Measurements from ENCODE around the gene PRKCQ.

The PRKCQ gene

DNA sequence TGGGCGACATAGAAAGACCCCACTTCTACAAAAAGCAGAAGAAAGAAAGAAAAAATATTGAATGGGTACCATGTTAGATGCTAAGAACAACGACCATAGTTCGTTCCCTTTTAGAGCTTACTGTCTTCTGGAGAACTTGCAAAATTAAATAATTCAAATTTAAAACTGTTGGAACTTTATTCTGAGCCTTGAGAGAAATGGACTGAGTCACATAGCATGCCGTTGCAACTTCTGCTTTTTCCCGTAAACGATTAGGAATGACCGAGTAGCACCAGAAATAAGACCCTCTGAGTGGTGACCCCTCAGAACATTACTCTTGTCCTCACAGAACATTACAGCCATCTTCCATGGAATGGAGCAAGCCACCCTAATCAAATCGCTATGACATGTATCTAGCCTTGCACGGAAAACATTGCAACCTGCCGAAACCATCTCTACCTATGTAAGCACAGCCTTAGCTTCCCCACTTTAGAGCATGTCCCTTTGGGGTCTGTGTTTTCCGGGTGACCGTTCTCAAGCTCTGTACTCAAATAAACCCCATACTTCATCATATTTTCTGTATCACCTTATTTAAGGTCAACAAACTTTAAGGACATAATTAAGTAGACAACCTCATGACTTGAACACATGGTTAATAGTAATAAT, 179.1 kb downstream of the PRKCQ start:
- Mint-ChIP-seq H3K4me3 (no peak overlapping the region), H3K27ac (no peak overlapping the region), H3K4me1 (peaks cover 26% of the 10 kb centered on the region), H3K27me3 (peaks cover 33% of the 10 kb centered on the region), H3K9me3 (no peaks in the 10 kb centered on the region)
- DNase-seq (no peak), ATAC-seq (no peak)

DNA sequence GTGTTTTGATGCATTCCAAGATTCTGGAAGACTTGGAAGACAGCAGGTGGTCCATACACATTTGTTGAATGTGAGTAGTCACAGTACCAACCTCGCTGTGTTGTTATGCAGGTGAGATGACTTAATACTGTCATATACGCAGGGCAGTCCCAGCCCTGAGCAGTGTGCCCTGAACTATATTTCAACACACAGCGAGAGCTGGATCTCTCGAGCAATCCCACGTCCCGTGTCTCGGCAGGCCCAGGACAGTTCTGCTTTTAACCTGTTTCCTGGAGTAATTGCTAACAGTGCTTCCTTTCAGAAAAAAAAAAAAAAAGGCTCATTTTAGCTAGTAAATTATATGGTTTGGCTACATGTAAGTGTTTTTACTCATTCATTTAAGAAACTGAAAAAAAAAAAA, 179.7 kb downstream of the PRKCQ start:
- H3K9me3 Mint-ChIP-seq, result no peaks in the 10 kb centered on the region
- no peak overlapping the region for H3K4me3 Mint-ChIP-seq
- H3K27ac Mint-ChIP-seq, result no peak overlapping the region
- peaks cover 29% of the 10 kb centered on the region for H3K27me3 Mint-ChIP-seq
- DNase-seq (no peak), ATAC-seq (no peak)
- H3K4me1 Mint-ChIP-seq, result peaks cover 26% of the 10 kb centered on the region

DNA sequence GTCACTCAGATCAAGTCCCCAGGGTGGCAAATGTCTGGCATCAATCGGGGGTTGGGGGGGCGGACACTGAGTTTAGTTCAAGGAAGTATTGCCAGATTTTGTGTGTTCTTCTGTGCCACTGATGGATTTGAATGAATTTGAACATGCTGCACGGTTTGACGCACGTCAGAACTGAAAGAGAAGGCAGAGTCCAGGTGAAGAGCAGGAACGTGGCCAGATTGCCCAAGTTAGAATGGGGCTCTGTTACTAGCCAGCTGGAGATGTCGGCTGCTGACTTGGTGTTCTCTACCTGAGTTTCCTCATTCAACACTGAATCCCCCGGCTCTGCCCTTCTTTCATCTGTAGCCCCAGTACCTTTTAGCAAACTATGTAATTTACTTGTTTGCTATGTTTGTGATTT, 180.2 kb downstream of the PRKCQ start:
- Mint-ChIP-seq H3K4me1 (peaks cover 26% of the 10 kb centered on the region), H3K4me3 (no peak overlapping the region), H3K9me3 (no peaks in the 10 kb centered on the region), H3K27me3 (peaks cover 25% of the 10 kb centered on the region), H3K27ac (peak overlapping the region in 1 of 2 donors; percentile 35)
- ATAC-seq (no peak), DNase-seq (no peak)

DNA sequence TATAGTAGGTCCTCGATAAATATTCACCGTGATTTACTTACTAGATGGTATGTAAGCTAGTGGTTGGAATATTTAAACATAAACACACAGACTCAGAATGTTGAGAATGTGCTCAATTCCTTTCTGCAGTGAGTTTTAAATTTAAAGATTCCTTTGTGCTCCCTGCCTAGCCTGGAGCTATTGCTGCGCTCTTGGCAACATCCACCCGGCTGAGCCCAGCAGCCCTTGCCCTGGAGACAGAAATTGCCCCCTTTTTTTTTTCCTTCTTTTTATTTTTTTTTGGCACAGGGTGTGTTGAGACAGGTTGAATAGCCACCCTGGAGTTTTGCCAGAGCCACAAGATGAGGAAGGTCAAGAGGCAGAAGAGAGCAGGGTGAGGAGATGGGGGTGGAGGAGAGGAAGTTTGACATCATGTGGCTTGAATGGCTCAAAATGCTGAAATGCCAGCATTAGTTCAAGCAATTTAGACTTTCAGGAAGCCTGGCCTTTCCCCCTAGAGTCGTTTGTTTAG, 180.8 kb downstream of the PRKCQ start:
- DNase-seq (no peak), ATAC-seq (no peak)
- peaks cover 19% of the 10 kb centered on the region for H3K27me3 Mint-ChIP-seq
- peak overlapping the region; percentile 35 to 55 for H3K27ac Mint-ChIP-seq
- H3K4me1 Mint-ChIP-seq, result peaks cover 26% of the 10 kb centered on the region
- H3K4me3 Mint-ChIP-seq, result peak overlapping the region in 1 of 2 donors; percentile 5
- no peaks in the 10 kb centered on the region for H3K9me3 Mint-ChIP-seq

DNA sequence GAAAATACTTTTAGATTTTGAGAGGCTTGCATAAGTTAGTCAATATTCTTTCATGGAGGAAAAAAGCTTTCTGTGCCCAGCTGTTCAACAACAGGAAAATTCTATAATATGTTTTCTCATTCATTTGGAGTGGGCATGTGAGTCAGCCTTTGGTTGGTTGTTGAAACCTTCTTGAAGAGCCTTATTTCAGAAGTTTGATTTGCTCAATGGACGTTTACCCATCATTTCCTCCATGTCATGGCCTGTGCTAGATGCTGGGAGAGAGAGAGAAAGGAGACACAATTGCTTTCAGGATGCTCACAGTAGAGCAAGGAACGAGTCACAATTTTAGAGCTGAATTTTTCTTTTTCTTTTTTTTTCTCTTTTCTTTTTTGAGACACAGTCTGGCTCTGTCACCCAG, 181.7 kb downstream of the PRKCQ start:
- peaks cover 16% of the 10 kb centered on the region for H3K27me3 Mint-ChIP-seq
- no peak overlapping the region for H3K27ac Mint-ChIP-seq
- no peaks in the 10 kb centered on the region for H3K9me3 Mint-ChIP-seq
- H3K4me3 Mint-ChIP-seq, result no peak overlapping the region
- peaks cover 26% of the 10 kb centered on the region for H3K4me1 Mint-ChIP-seq
- DNase-seq (no peak), ATAC-seq (no peak)

DNA sequence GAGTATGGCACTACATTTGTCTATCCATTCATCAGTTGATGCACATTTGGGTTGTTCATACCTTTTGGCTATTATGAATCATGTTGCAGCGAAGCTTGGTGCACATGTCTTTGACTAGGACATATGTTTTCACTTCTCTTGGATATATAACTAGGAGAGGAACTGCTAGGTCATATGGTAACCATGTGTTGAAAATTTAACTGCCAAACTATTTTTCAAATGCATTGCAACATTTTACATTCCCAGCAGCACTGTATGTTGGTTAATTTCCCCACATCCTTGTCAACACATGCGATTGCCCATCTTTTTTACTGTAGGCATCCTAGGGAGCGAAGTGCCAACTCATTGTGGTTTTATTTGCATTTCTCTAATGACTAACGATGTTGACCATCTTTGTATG, 183.4 kb downstream of the PRKCQ start:
- Mint-ChIP-seq H3K9me3 (peaks cover 0 to 1% of the 10 kb centered on the region in 2 donors), H3K4me3 (no peak overlapping the region), H3K27ac (no peak overlapping the region), H3K27me3 (peaks cover 1% of the 10 kb centered on the region), H3K4me1 (peaks cover 19% of the 10 kb centered on the region)
- DNase-seq, result no peak
- no peak for ATAC-seq

DNA sequence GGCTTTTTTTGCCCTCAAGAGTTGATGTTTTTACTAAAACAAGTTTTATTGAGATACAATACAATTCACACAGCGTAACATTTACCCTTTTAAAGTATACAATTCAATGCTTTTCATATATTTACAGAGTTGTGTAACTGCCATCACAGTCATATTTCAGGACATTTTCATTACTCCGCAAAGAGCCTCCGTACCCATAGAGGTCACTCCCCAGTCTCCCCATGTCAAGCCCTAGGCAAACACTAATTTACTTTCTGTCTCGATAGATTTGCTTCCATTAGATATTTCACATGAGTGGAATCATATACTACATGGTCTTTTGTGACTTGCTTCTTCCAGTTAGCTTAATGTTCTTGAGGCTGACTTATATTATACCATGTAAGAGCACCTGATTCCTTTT, 183.8 kb downstream of the PRKCQ start:
- no peak for ATAC-seq

DNA sequence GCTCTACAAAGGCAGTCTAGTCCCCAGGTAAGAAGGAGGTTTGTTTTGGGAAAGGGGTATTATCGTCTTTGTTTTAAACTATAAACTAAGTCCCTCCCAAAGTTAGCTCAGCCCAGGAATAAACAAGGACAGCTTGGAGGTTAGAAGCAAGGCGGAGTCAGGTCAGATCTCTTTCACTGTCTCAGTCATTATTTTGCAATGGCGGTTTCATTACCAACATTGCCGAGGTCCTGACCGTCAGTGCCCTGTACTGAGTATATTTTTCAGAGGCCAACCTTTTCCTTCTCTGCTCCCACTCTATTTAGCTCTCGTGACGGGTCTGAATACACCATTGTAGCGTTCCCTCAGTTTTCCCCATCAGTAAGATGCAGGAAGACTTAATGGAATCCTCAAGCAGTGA, 184.5 kb downstream of the PRKCQ start:
- H3K4me3 Mint-ChIP-seq, result no peak overlapping the region
- DNase-seq (no peak), ATAC-seq (no peak)
- no peaks in the 10 kb centered on the region for H3K27me3 Mint-ChIP-seq
- H3K4me1 Mint-ChIP-seq, result peaks cover 12% of the 10 kb centered on the region
- no peak overlapping the region for H3K27ac Mint-ChIP-seq
- H3K9me3 Mint-ChIP-seq, result peaks cover 10 to 12% of the 10 kb centered on the region in 2 donors

More for the DNA sequence above, 183.8 kb downstream of the PRKCQ start:
- H3K27ac Mint-ChIP-seq, result no peak overlapping the region
- H3K4me3 Mint-ChIP-seq, result no peak overlapping the region
- H3K27me3 Mint-ChIP-seq, result no peaks in the 10 kb centered on the region
- peaks cover 14% of the 10 kb centered on the region for H3K4me1 Mint-ChIP-seq
- peaks cover 4 to 5% of the 10 kb centered on the region in 2 donors for H3K9me3 Mint-ChIP-seq
- no peak for DNase-seq

DNA sequence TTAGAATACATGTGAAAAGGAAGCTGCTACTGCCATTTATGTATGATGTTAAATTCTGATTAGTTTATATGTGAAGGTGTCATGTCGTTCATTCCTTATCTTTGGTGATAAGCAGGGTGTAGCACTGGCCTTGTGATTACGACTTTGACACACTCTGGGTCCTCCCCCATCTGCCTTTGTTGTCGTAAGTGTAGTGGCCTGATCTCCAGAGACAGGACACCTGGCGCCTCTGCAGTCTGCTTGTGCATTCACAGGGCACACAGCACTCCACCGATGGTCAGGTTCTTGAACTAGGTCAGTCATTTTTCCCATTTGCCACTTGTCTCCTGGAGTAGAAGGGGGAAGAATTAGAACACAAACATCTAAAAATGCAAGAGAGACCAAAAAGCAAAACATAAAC, 186.0 kb downstream of the PRKCQ start:
- no peak overlapping the region for H3K27ac Mint-ChIP-seq
- ATAC-seq, result no peak
- H3K4me3 Mint-ChIP-seq, result no peak overlapping the region
- no peak for DNase-seq
- peaks cover 9% of the 10 kb centered on the region for H3K4me1 Mint-ChIP-seq
- H3K27me3 Mint-ChIP-seq, result no peaks in the 10 kb centered on the region
- peaks cover 25 to 27% of the 10 kb centered on the region in 2 donors for H3K9me3 Mint-ChIP-seq

DNA sequence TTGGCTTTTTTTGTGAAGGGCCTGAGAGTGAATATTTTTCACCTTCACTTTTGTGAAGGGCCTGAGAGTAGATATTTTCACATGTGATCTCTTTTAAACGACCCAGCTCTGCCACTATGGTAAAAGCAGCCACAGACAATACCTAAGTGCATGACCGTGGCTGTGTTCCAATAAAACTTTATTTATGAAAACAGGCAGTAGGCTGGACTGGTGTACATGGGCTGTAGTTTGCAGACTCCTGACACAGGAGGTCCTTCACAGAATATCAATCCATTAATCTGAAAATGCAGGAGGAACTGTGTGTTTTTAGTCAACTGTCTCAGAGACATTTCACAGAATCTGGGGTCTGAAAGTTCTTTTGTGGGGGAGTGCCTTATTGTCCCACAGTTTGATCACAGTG, 186.9 kb downstream of the PRKCQ start:
- ATAC-seq (no peak), DNase-seq (no peak)
- peaks cover 16% of the 10 kb centered on the region for H3K4me1 Mint-ChIP-seq
- no peaks in the 10 kb centered on the region for H3K27me3 Mint-ChIP-seq
- no peak overlapping the region for H3K4me3 Mint-ChIP-seq
- no peak overlapping the region for H3K27ac Mint-ChIP-seq
- peaks cover 31 to 35% of the 10 kb centered on the region in 2 donors for H3K9me3 Mint-ChIP-seq

DNA sequence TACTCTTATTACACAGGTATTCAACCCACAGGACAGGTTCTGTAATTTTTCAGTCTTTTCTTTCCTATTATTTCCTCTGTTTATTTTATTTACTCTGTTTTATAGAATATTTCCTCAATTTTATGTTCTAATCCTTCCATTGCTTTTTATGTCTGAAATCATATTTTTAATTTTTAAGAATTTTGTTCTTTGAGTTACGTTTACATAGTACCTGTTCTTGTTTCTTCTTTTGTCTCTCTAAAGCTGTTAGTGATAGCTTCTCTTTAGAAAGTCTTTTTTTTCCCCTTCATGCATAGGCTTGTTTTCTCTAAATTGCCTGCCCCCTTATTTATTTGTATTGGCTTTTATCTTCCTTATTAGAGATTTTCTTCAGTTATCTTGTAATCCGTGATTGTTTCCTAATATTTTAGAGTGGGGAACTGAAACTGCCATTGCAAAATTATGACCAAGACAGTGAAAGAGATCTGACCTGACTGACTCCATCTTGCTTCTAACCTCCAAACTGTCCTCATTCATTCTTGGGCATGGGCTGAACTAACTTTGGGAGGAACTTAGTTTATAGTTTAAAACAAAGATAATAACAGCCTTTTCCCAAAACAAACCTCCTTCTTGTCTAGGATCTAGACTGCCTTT, 189.7 kb downstream of the PRKCQ start:
- H3K27ac Mint-ChIP-seq, result no peak overlapping the region
- H3K9me3 Mint-ChIP-seq, result peaks cover 41 to 48% of the 10 kb centered on the region in 2 donors
- no peaks in the 10 kb centered on the region for H3K27me3 Mint-ChIP-seq
- DNase-seq, result no peak
- peaks cover 21% of the 10 kb centered on the region for H3K4me1 Mint-ChIP-seq
- no peak overlapping the region for H3K4me3 Mint-ChIP-seq
- ATAC-seq, result no peak

DNA sequence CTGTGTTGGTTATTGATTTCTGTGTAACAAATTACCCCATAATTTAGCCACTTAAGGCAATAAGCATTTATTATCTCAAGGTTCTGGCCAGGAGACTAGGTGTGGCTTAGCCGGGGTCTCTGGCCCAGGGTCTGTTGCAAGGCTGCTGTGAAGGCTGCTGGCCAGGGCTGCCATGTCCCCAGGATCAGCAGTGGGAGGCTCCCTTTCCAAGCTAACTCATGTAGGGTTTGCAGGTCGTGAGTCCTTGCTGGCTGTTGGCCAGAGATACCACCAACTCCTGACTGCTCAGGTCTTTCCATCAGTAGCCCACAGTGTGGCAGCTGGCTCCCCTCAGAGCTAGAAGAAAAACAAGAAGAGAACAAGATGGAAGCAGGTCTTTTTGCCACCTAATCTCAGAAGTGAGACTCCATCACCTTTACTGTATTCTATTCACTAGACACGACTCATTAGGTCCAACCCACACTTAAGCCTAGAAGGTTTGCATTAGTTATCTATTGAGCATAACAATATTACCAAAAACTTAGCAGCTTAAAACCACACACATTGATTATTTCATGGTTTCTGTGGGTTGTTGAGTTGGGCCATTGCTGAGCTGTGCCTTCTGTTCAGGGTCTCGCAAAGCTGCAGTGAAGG, 191.7 kb downstream of the PRKCQ start:
- Mint-ChIP-seq H3K27me3 (no peaks in the 10 kb centered on the region), H3K27ac (no peak overlapping the region)
- ATAC-seq, result peak; percentile 87

DNA sequence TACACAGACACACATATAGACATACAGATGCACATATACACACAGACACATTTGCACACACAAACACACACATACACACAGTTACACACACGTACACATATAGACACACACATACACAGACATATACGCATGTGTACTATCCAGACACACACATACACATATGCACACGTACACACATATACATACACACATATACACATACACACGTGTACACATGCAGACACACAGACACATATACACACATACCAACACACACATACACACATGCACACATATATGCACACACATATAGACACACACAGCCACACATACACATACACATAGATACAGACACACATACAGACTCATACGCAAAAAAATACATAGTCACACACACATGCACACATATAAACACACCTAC, 193.1 kb downstream of the PRKCQ start:
- DNase-seq (no peak), ATAC-seq (no peak)
- H3K27ac Mint-ChIP-seq, result peak overlapping the region in 1 of 2 donors; percentile 50
- H3K4me3 Mint-ChIP-seq, result no peak overlapping the region
- no peaks in the 10 kb centered on the region for H3K27me3 Mint-ChIP-seq
- peaks cover 44 to 51% of the 10 kb centered on the region in 2 donors for H3K9me3 Mint-ChIP-seq
- peaks cover 31% of the 10 kb centered on the region for H3K4me1 Mint-ChIP-seq

More for the DNA sequence above, 191.7 kb downstream of the PRKCQ start:
- no peak overlapping the region for H3K4me3 Mint-ChIP-seq
- H3K9me3 Mint-ChIP-seq, result peaks cover 41 to 48% of the 10 kb centered on the region in 2 donors
- no peak for DNase-seq
- peaks cover 21% of the 10 kb centered on the region for H3K4me1 Mint-ChIP-seq

DNA sequence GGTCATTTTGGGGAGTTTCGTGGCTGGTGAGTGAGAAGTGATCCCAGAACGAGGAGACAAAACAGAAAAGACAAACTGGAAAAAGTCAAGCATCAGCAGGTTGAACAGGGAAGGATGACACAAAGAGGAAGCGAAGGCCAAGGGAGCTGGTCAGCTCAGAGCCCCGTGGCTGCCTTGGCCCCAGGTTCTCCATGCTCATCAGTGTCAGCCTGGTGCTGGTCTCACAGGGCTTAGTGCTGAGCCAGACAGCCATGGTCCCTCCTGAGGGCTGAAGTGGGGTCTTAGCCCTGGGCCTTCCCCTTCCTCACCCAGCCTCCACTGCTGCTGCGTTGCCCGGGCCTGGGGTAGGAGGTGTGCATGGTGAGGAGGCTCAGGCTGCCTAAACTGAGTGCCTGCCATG, 193.7 kb downstream of the PRKCQ start:
- Mint-ChIP-seq H3K4me3 (no peak overlapping the region), H3K4me1 (peaks cover 37% of the 10 kb centered on the region)
- no peak for ATAC-seq

DNA sequence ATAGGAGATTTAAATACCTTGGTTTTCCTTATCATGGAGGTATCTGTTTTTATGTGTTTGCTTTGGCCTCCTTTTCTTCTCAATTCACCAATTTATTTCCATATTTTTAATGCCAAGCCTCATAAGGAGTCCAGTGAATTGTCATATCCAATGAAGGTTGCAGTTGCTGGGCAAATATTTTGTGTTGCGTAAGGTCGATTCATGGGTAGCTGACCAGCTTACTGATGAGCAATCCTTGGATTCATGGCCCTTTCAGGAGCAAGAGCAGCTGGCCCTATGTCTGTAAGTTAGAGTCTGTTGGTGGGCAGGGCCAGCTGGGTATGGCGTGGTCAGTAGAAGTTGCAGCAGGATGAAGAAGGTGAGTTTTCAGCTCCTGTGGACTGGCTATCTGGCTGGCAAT, 194.4 kb downstream of the PRKCQ start:
- Mint-ChIP-seq H3K4me3 (no peak overlapping the region), H3K9me3 (peaks cover 46 to 53% of the 10 kb centered on the region in 2 donors), H3K4me1 (peaks cover 41% of the 10 kb centered on the region), H3K27me3 (no peaks in the 10 kb centered on the region), H3K27ac (peak overlapping the region in 1 of 2 donors; percentile 59)
- ATAC-seq, result no peak
- no peak for DNase-seq

More for the DNA sequence above, 193.7 kb downstream of the PRKCQ start:
- Mint-ChIP-seq H3K9me3 (peaks cover 46 to 53% of the 10 kb centered on the region in 2 donors), H3K27me3 (no peaks in the 10 kb centered on the region), H3K27ac (no peak overlapping the region)
- DNase-seq, result no peak

DNA sequence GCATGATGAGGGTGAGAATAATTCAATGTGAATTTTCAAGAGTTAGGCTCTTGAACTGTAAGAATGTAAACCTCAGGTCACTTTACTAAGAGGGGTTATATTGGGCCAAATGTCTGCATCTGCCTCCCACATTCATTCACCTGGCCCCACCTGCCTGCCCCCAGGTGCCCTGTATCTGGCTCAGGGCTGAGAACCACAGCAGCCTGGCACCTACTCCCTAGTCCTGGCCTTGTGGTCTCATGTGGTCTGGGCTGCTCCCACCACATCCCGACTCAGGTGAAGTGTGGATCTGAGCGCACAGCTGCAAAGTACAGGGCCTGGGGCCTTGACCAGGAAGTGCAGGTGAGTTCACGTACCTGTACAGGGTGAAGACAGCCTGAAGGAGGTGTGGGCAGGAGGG, 195.2 kb downstream of the PRKCQ start:
- Mint-ChIP-seq H3K27me3 (no peaks in the 10 kb centered on the region), H3K27ac (no peak overlapping the region)
- no peak for DNase-seq

More for the DNA sequence above, 195.2 kb downstream of the PRKCQ start:
- H3K9me3 Mint-ChIP-seq, result peaks cover 43 to 52% of the 10 kb centered on the region in 2 donors
- H3K4me1 Mint-ChIP-seq, result peaks cover 40% of the 10 kb centered on the region
- H3K4me3 Mint-ChIP-seq, result no peak overlapping the region
- ATAC-seq, result no peak

All from stimulated activated naive CD8-positive, alpha-beta T cell treated with anti-CD3 and anti-CD28 coated beads, Interleukin-15, amount 100 ng/mL, for 72 hours (primary cell).